Measurements from ENCODE around the gene GRAMD2A. TPM values are rescaled to one million over a fixed set of nuclear protein-coding genes. Genes with fewer than 3 reads are reported as not detected.

Gene GRAMD2A
- total and polyA plus RNA-seq, 8 donors: 0.19 to 0.28 TPM; not detected in 6

DNA sequence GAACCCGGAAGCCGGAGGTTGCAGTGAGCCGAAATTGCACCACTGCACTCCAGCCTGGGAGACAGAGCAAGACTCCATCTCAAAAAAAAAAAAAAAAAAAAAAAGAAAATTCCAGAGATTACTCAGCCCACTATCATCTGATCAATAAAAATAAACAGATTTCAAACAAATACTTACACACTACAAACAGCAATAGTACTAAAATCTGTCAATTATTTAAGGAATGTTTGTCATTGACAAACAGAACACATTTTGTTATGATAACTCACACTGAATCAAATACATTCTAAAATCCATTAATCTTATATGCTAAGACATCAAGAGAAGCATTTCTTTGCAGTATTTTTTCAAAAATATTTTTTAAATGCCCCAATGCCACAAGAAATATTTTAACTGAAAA is 87.2 kb downstream of the GRAMD2A start:
- H3K27me3 ChIP-seq: no peaks in the 10 kb centered on the region
- WGBS, 2 donors: 76 to 85% methylated on average over 3 of the region's 3 CpGs
- ATAC-seq: peak in 2 of 4 donors; percentile 34 to 69
- TF ChIP-seq, protein P1, sequence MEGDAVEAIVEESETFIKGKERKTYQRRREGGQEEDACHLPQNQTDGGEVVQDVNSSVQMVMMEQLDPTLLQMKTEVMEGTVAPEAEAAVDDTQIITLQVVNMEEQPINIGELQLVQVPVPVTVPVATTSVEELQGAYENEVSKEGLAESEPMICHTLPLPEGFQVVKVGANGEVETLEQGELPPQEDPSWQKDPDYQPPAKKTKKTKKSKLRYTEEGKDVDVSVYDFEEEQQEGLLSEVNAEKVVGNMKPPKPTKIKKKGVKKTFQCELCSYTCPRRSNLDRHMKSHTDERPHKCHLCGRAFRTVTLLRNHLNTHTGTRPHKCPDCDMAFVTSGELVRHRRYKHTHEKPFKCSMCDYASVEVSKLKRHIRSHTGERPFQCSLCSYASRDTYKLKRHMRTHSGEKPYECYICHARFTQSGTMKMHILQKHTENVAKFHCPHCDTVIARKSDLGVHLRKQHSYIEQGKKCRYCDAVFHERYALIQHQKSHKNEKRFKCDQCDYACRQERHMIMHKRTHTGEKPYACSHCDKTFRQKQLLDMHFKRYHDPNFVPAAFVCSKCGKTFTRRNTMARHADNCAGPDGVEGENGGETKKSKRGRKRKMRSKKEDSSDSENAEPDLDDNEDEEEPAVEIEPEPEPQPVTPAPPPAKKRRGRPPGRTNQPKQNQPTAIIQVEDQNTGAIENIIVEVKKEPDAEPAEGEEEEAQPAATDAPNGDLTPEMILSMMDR (IDR thresholded peaks at IDR 0.05): no peak
- H3K4me1 ChIP-seq: no peaks in the 10 kb centered on the region
- FAIRE-seq: no peak
- H3K9me3 ChIP-seq: no peaks in the 10 kb centered on the region
- no peak overlapping the region for H3K4me3 ChIP-seq
- no peak for DNase-seq
- no peak overlapping the region for H3K27ac ChIP-seq
- intact Hi-C loops (cut with DNase I): no loop called here
- H3K36me3 ChIP-seq: no peaks in the 10 kb centered on the region

Other genes starting within 250 kb of the GRAMD2A start
- 10 to 100 TPM in 2 of 6 donors, 1 to 10 TPM in 4; 6.6 to 21.0 (median 9.1) TPM for gene MYO9A, start 79.6 kb downstream of the GRAMD2A start, total RNA-seq
- gene MYO9A, start 79.6 kb downstream of the GRAMD2A start, polyA plus RNA-seq: 1 to 10 TPM; 1.2 to 1.8 TPM
- 1 to 10 TPM in 5 of 6 donors, under 1 TPM in 1; 0.65 to 2.2 (median 1.6) TPM for gene SENP8, start 79.4 kb downstream of the GRAMD2A start, total RNA-seq
- gene SENP8, start 79.4 kb downstream of the GRAMD2A start, polyA plus RNA-seq: 1 to 10 TPM in 1 of 2 donors, under 1 TPM in 1; 0.49 to 1.4 TPM
- gene PKM, start 33.4 kb upstream of the GRAMD2A start, total RNA-seq: 100 to 1,000 TPM in 3 of 6 donors, 10 to 100 TPM in 3; 61.8 to 219 (median 110) TPM
- 100 to 1,000 TPM in 1 of 2 donors, 10 to 100 TPM in 1; 67.2 to 140 TPM for gene PKM, start 33.4 kb upstream of the GRAMD2A start, polyA plus RNA-seq
- 10 to 100 TPM; 31.1 to 55.5 (median 39.7) TPM for gene PARP6, start 74.8 kb upstream of the GRAMD2A start, total RNA-seq
- 100 to 1,000 TPM; 121 to 178 TPM for gene PARP6, start 74.8 kb upstream of the GRAMD2A start, polyA plus RNA-seq
- 1 to 10 TPM in 1 of 6 donors, under 1 TPM in 5; 0.25 to 1.9 (median 0.61) TPM for gene CELF6, start 122.4 kb upstream of the GRAMD2A start, total RNA-seq
- gene CELF6, start 122.4 kb upstream of the GRAMD2A start, polyA plus RNA-seq: 10 to 100 TPM in 1 of 2 donors, 1 to 10 TPM in 1; 4.1 to 13.6 TPM
- 10 to 100 TPM; 30.2 to 74.3 (median 39.9) TPM for gene HEXA, start 178.2 kb upstream of the GRAMD2A start, total RNA-seq
- gene HEXA, start 178.2 kb upstream of the GRAMD2A start, polyA plus RNA-seq: 10 to 100 TPM; 72.8 to 76.0 TPM
- not detected for gene TMEM202, start 200.5 kb upstream of the GRAMD2A start, total RNA-seq
- not detected for gene TMEM202, start 200.5 kb upstream of the GRAMD2A start, polyA plus RNA-seq